GM21390 (cell line): ENCODE results near the gene OAS3.

ENCODE experiments used
- ATAC-seq: cut with Tn5 transposase; IDR thresholded peaks from one replicate; pipeline ENCODE4 v1.9.1; 2021; ENCODE audit not compliant: unreplicated experiment

OAS3 gene

GRCh38 chr12:113014565-113014964 lies 76.3 kb downstream of the OAS3 start:
- no peak for ATAC-seq

- no peak for ATAC-seq
These were observed 78.5 kb downstream of the OAS3 start for GRCh38 chr12:113016796-113017195.

GRCh38 chr12:113019025-113019424 lies 80.8 kb downstream of the OAS3 start:
- no peak for ATAC-seq

- ATAC-seq: no peak
These were observed 83.2 kb downstream of the OAS3 start for GRCh38 chr12:113021500-113021899.
